Measurements from ENCODE around the gene INTS7. TPM values are rescaled to one million over a fixed set of nuclear protein-coding genes. Genes with fewer than 3 reads are reported as not detected.

INTS7 gene
- total and polyA plus RNA-seq, 12 donors: 4.4 to 11.6 (median 8.5) TPM

GRCh38 chr1:211929683-211930082, 105.7 kb downstream of the INTS7 start:
- WGBS, 2 donors: 80 to 88% methylated on average over 2 of the region's 2 CpGs
- H3K27ac ChIP-seq: peak overlapping the region in 1 of 10 donors; percentile 86
- ATAC-seq (no peak), DNase-seq (no peak)
- intact Hi-C loops (cut with DNase I): loop anchor here in 1 of 10 donors (10.0 kb wide), 1 partner anchor 95 kb away; the partner anchor contains the start of gene LPGAT1
- TF ChIP-seq CTCF (IDR thresholded peaks at IDR 0.05): no peak
- peaks cover 0 to 6% (median 0%) of the 10 kb centered on the region in 7 donors for H3K27me3 ChIP-seq
- no peak overlapping the region for H3K4me3 ChIP-seq
- H3K9me3 ChIP-seq: no peaks in the 10 kb centered on the region
- peaks cover 0 to 44% (median 0%) of the 10 kb centered on the region in 9 donors for H3K4me1 ChIP-seq
- H3K36me3 ChIP-seq: no peaks in the 10 kb centered on the region

- peaks cover 0 to 6% (median 0%) of the 10 kb centered on the region in 7 donors for H3K27me3 ChIP-seq
- no peak for TF ChIP-seq CTCF (IDR thresholded peaks at IDR 0.05)
- intact Hi-C loops (cut with DNase I): no loop called here
- H3K4me1 ChIP-seq: peaks cover 0 to 40% (median 0%) of the 10 kb centered on the region in 9 donors
- 77 to 79% methylated on average over 9 of the region's 9 CpGs for WGBS, 2 donors
- peak in 1 of 8 donors; percentile 66 for ATAC-seq
- no peak overlapping the region for H3K4me3 ChIP-seq
- H3K36me3 ChIP-seq: no peaks in the 10 kb centered on the region
- peak overlapping the region in 1 of 10 donors; percentile 86 for H3K27ac ChIP-seq
- no peak for DNase-seq
- no peaks in the 10 kb centered on the region for H3K9me3 ChIP-seq
Measured at GRCh38 chr1:211928993-211929637, 106.2 kb downstream of the INTS7 start.

GRCh38 chr1:211928290-211928801, 107.0 kb downstream of the INTS7 start:
- no peak for DNase-seq
- TF ChIP-seq CTCF (IDR thresholded peaks at IDR 0.05): no peak
- Histone ChIP-seq H3K36me3 (no peaks in the 10 kb centered on the region), H3K4me1 (peaks cover 0 to 37% (median 0%) of the 10 kb centered on the region in 9 donors), H3K27me3 (peaks cover 0 to 6% (median 0%) of the 10 kb centered on the region in 7 donors), H3K4me3 (no peak overlapping the region), H3K9me3 (no peaks in the 10 kb centered on the region), H3K27ac (peak overlapping the region in 1 of 10 donors; percentile 86)
- intact Hi-C loops (cut with DNase I): no loop called here
- no peak for ATAC-seq
- WGBS, 2 donors: 96 to 97% methylated on average over 1 of the region's 1 CpG

- H3K4me3 ChIP-seq: no peak overlapping the region
- DNase-seq: no peak
- no peak overlapping the region for H3K27ac ChIP-seq
- H3K9me3 ChIP-seq: no peaks in the 10 kb centered on the region
- intact Hi-C loops (cut with DNase I): no loop called here
- TF ChIP-seq CTCF (IDR thresholded peaks at IDR 0.05): no peak
- no peak for ATAC-seq
- no peaks in the 10 kb centered on the region for H3K36me3 ChIP-seq
- peaks cover 0 to 27% (median 4%) of the 10 kb centered on the region in 9 donors for H3K4me1 ChIP-seq
- peaks cover 0 to 6% (median 0%) of the 10 kb centered on the region in 7 donors for H3K27me3 ChIP-seq
- WGBS, 2 donors: 48 to 56% methylated on average over 7 of the region's 7 CpGs
Measured at GRCh38 chr1:211925016-211925415, 110.3 kb downstream of the INTS7 start.
